Mesothelial cell of epicardium (in vitro differentiated cells): ENCODE data around the gene BUD23. TPM values are rescaled to one million over a fixed set of nuclear protein-coding genes. Genes with fewer than 3 reads are reported as not detected.

Source experiments
- DNase-seq, 2 experiments: peaks; one replicate each; pipeline ENCODE4 v3.0.0; 2021; ENCODE audit warnings: low spot score in 2 of 2; ENCODE audit not compliant: unreplicated experiment in 2 of 2
- H3K27ac Mint-ChIP-seq: 2 replicates; pipeline ENCODE4 v1.8.0; 2021; ENCODE audit warnings: mixed read lengths
- H3K27me3 Mint-ChIP-seq: 2 replicates; pipeline ENCODE4 v1.8.0; 2021; ENCODE audit warnings: low read depth, mixed read lengths
- H3K36me3 Mint-ChIP-seq: 2 replicates; pipeline ENCODE4 v1.8.0; 2021; ENCODE audit warnings: mixed read lengths
- H3K4me1 Mint-ChIP-seq: 2 replicates; pipeline ENCODE4 v1.8.0; 2021; ENCODE audit warnings: mixed read lengths
- H3K4me3 Mint-ChIP-seq: 2 replicates; pipeline ENCODE4 v1.8.0; 2021; ENCODE audit warnings: mild to moderate bottlenecking, moderate library complexity, mixed read lengths
- H3K9me3 Mint-ChIP-seq: 2 replicates; pipeline ENCODE4 v1.8.0; 2021; ENCODE audit warnings: mixed read lengths
- CTCF ChIP-seq: fragments of 200-600 bp; sonication (generic); IDR thresholded peaks from one replicate; pipeline ENCODE4 v1.5.0; 2021; ENCODE audit warnings: antibody characterized with exemption; ENCODE audit not compliant: unreplicated experiment
- microRNA-seq: library from miRNA; unstranded; fragments of <30 nt; microRNA quantifications from one replicate; pipeline ENCODE4 v1.2.0, GENCODE V29; 2021; ENCODE audit warnings: inconsistent platforms, mixed read lengths
- total RNA-seq: library from RNA; stranded (reverse); gene quantifications from 3 replicates; pipeline ENCODE4 v1.2.1, GENCODE V29; 2021

Gene BUD23
- total RNA-seq, 1 donor from 2014 or later: 69.1 TPM

- Mint-ChIP-seq H3K27ac (peak overlapping the region; percentile 87), H3K4me1 (peaks cover 46% of the 10 kb centered on the region), H3K9me3 (peaks cover 7% of the 10 kb centered on the region), H3K4me3 (no peak overlapping the region), H3K27me3 (peaks cover 23% of the 10 kb centered on the region), H3K36me3 (no peaks in the 10 kb centered on the region)
- TF ChIP-seq CTCF: no peak
- no peak for DNase-seq
These were observed 63.0 kb downstream of the BUD23 start for GRCh38 chr7:73746378-73746777.

Small RNAs within 50 kb of the gene (microRNA-seq; reads per million reads assigned to microRNA genes)
- not detected for gene MIR4284

Other genes starting within 250 kb of the BUD23 start
- 0.66 to 1.1 TPM (median 1.0 TPM) in 3 replicates for gene FZD9, start 249.8 kb upstream of the BUD23 start, total RNA-seq
- 74.8 to 77.8 TPM (median 76.9 TPM) in 3 replicates for gene BAZ1B, start 161.3 kb upstream of the BUD23 start, total RNA-seq
- 38.2 to 42.5 TPM (median 40.4 TPM) in 3 replicates for gene BCL7B, start 125.9 kb upstream of the BUD23 start, total RNA-seq
- gene TBL2, start 105.0 kb upstream of the BUD23 start, total RNA-seq: 51.5 to 52.2 TPM (median 51.6 TPM) in 3 replicates
- gene MLXIPL, start 59.1 kb upstream of the BUD23 start, total RNA-seq: 1.5 to 2.6 TPM (median 2.0 TPM) in 3 replicates
- gene VPS37D, start 15.8 kb upstream of the BUD23 start, total RNA-seq: 15.4 to 16.7 TPM (median 16.1 TPM) in 3 replicates
- gene DNAJC30, start 144 bp upstream of the BUD23 start, total RNA-seq: 13.1 to 14.8 TPM (median 14.6 TPM) in 3 replicates
- gene STX1A, start 36.1 kb downstream of the BUD23 start, total RNA-seq: 12.5 to 15.5 TPM (median 13.2 TPM) in 3 replicates
- gene ABHD11, start 55.2 kb downstream of the BUD23 start, total RNA-seq: 33.9 to 40.7 TPM (median 35.2 TPM) in 3 replicates
- gene CLDN3, start 86.7 kb downstream of the BUD23 start, total RNA-seq: 10.5 to 11.0 TPM (median 10.6 TPM) in 3 replicates
- gene CLDN4, start 147.4 kb downstream of the BUD23 start, total RNA-seq: 158 to 175 TPM (median 165 TPM) in 3 replicates
- 7.9 to 11.4 TPM (median 8.7 TPM) in 3 replicates for gene METTL27, start 158.9 kb downstream of the BUD23 start, total RNA-seq
- gene TMEM270, start 177.6 kb downstream of the BUD23 start, total RNA-seq: not detected in 3 replicates